Measurements from ENCODE around the gene ACSF3. TPM values are rescaled to one million over a fixed set of nuclear protein-coding genes. Genes with fewer than 3 reads are reported as not detected.

Gene ACSF3
- total and polyA plus RNA-seq, 2 experiments from 2014 or later, result 27.6 to 32.2 TPM

- no peak for DNase-seq (ENCODE audit: low read depth in 1 of 2, low spot score in 1 of 2)
- Histone ChIP-seq H3K36me3 (peaks cover 28% of the 10 kb centered on the region), H3K27ac (no peak overlapping the region), H3K4me1 (ENCODE audit: low read depth) (no peaks in the 10 kb centered on the region), H3K9me3 (ENCODE audit: low read depth) (no peaks in the 10 kb centered on the region), H3K27me3 (no peaks in the 10 kb centered on the region), H3K4me3 (no peak overlapping the region)
- TF ChIP-seq CTCF (IDR thresholded peaks at IDR 0.05; ENCODE audit: low read depth, low read length), result no peak
Observed at GRCh38 chr16:89106533-89107202, 13.0 kb downstream of the ACSF3 start.

GRCh38 chr16:89107203-89107582, 13.5 kb downstream of the ACSF3 start:
- Histone ChIP-seq H3K36me3 (peaks cover 27% of the 10 kb centered on the region), H3K27me3 (no peaks in the 10 kb centered on the region), H3K9me3 (ENCODE audit: low read depth) (no peaks in the 10 kb centered on the region), H3K27ac (no peak overlapping the region), H3K4me3 (no peak overlapping the region), H3K4me1 (ENCODE audit: low read depth) (no peaks in the 10 kb centered on the region)
- TF ChIP-seq CTCF (IDR thresholded peaks at IDR 0.05; ENCODE audit: low read depth, low read length), result no peak
- no peak for DNase-seq (ENCODE audit: low read depth in 1 of 2, low spot score in 1 of 2)

- Histone ChIP-seq H3K36me3 (peaks cover 15% of the 10 kb centered on the region), H3K4me3 (no peak overlapping the region), H3K27me3 (no peaks in the 10 kb centered on the region), H3K4me1 (ENCODE audit: low read depth) (no peaks in the 10 kb centered on the region), H3K27ac (no peak overlapping the region), H3K9me3 (ENCODE audit: low read depth) (no peaks in the 10 kb centered on the region)
- no peak for DNase-seq (ENCODE audit: low read depth in 1 of 2, low spot score in 1 of 2)
- TF ChIP-seq CTCF (IDR thresholded peaks at IDR 0.05; ENCODE audit: low read depth, low read length), result no peak
Observed at GRCh38 chr16:89108416-89108815, 14.8 kb downstream of the ACSF3 start.

- peaks cover 15% of the 10 kb centered on the region for H3K36me3 ChIP-seq
- no peak for TF ChIP-seq CTCF (IDR thresholded peaks at IDR 0.05; ENCODE audit: low read depth, low read length)
- no peaks in the 10 kb centered on the region for H3K4me1 ChIP-seq (ENCODE audit: low read depth)
- no peak overlapping the region for H3K27ac ChIP-seq
- no peak for DNase-seq (ENCODE audit: low read depth in 1 of 2, low spot score in 1 of 2)
- no peak overlapping the region for H3K4me3 ChIP-seq
- H3K27me3 ChIP-seq, result no peaks in the 10 kb centered on the region
- no peaks in the 10 kb centered on the region for H3K9me3 ChIP-seq (ENCODE audit: low read depth)
Observed at GRCh38 chr16:89110641-89111040, 17.0 kb downstream of the ACSF3 start.

GRCh38 chr16:89111263-89111662, 17.6 kb downstream of the ACSF3 start:
- H3K27me3 ChIP-seq, result no peaks in the 10 kb centered on the region
- H3K9me3 ChIP-seq (ENCODE audit: low read depth), result no peaks in the 10 kb centered on the region
- TF ChIP-seq CTCF (IDR thresholded peaks at IDR 0.05; ENCODE audit: low read depth, low read length), result no peak
- H3K4me1 ChIP-seq (ENCODE audit: low read depth), result no peaks in the 10 kb centered on the region
- DNase-seq (ENCODE audit: low read depth in 1 of 2, low spot score in 1 of 2), result no peak
- H3K4me3 ChIP-seq, result no peak overlapping the region
- H3K27ac ChIP-seq, result no peak overlapping the region
- H3K36me3 ChIP-seq, result peaks cover 15% of the 10 kb centered on the region
